Activated T-cell treated with anti-CD3 and anti-CD28 coated beads, Interleukin-2, amount 50 U/mL, for 1 hour (primary cell): ENCODE results near the gene DEPDC7.

ENCODE experiments used
- DNase-seq: peaks from one replicate; pipeline ENCODE4 v3.0.0-alpha.2; 2020

The DEPDC7 gene

GRCh38 chr11:33063326-33063881, 47.7 kb downstream of the DEPDC7 start:
- no peak for DNase-seq

GRCh38 chr11:33064033-33064825, 48.6 kb downstream of the DEPDC7 start:
- no peak for DNase-seq

GRCh38 chr11:33064866-33065265, 49.2 kb downstream of the DEPDC7 start:
- DNase-seq: no peak

GRCh38 chr11:33065445-33066178, 49.9 kb downstream of the DEPDC7 start:
- DNase-seq: peak; percentile 79

- DNase-seq: no peak
Observed at GRCh38 chr11:33067294-33067693, 51.6 kb downstream of the DEPDC7 start.

GRCh38 chr11:33068611-33069340, 53.1 kb downstream of the DEPDC7 start:
- no peak for DNase-seq

GRCh38 chr11:33072465-33072864, 56.8 kb downstream of the DEPDC7 start:
- no peak for DNase-seq
